ENCODE data around the gene IGDCC3.
"Not testable (repeated sequence)": the region's sequence is repeated elsewhere in the genome, so short reads cannot be mapped to it uniquely, and the experiment has no call there.

Gene IGDCC3

DNA sequence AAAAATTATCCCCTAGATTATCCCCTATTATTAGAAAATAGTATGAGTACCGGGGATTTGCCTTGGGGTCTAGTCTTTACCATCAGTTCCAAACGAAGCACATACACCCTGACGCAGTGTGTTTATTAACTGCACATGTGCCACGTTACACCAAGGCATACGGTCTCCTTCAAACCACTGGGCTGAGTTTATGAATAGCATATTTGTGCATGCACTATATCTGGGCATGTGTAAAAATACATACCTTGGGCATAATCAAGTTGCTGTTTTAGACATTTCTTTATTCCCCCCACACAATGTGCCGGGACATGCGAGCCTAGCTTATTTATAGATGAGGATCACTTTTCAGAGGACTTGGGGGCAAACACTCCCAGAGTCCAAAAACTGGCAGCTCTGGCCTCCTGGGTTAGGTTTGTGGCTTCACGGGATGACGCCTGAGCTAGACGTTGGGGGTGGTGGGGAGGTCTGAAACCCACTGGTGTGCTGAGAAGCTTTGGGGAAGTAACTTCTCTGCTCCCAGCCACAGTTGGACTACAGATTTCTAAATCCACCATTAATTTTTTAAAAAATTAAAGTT, 28.7 kb upstream of the IGDCC3 start:
- DNase-seq (ENCODE audit: low spot score), result no peak

DNA sequence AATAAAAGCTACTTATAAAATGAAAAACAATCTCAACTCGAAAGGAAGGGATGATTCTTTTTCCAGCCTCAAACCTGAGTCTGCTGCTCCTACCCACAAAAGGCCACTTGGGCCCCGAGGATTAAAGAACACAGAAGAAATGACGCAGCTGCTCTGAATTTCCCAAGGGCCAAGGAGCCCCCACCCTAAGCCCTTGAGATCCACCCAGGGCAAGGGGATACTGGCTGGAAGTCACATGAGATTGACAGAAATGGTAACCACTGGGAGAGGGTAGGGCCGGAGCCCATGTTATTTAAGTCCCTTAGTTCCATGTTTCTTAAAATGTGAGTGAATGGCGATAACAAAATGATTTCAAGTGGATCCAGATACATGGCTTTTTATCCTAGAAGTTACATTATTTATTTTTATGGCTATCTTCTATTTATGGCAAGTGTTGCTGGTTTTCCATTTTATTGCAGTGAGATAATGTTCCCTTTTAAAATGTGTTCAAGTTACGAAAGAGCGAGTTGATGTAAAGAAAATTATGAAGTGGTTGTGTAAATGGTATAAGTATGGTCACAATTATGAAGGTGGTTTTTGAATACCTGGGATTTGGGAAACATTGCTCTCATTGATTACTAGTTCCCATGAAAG, 28.1 kb upstream of the IGDCC3 start:
- DNase-seq (ENCODE audit: low spot score), result no peak

DNA sequence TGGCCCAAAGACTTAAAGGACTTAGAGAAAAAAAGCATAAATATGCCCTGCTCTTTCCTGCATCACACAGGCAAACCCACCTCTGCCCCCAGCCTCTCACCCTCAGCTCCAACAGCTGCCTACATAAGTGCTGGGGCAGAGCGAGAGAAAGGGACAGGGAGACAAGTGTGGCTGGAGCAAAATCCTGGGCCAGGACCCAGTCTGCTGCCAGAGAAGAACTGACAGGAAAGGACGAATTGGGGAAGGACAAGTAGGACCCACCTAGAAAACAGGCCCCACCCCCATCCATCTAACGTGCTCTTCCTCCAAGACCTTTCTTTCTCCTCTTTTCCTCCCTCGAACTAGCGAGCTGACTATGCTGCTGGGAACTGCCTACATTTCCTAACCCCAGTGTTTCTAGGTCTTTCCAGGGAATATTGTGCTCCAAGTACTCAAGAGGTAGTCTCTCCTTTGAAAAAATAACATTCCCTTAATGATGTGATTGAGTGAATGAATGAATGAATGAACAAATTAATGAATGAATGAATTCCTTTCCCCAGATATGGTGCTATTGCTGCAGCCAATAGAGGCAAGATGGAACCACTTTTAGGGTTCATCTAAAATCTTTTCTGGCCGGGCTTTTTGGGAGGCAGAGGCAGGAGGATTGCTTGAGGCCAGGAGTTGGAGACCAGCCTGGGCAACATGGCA, 26.5 kb upstream of the IGDCC3 start:
- DNase-seq (ENCODE audit: low spot score), result peak; percentile 66

DNA sequence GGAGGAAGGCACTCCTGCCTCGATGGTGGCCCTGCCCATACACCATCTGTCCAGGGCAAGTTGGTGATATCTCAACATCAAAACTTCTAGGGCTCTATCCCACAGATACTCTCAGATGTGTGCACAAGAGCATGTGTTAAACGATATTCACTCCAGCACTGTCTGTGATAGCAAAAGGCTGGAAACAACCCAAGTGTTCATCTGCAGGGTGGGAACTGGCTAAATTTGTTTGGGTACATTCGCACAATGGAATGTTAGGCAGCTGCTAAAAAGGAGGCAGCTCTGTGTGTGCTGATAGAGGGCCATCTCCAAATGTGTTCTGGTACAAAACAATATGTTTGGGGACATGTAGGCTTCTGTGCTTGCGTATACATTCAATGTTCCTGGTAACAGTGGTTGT, 25.2 kb upstream of the IGDCC3 start:
- DNase-seq (ENCODE audit: low spot score), result no peak

DNA sequence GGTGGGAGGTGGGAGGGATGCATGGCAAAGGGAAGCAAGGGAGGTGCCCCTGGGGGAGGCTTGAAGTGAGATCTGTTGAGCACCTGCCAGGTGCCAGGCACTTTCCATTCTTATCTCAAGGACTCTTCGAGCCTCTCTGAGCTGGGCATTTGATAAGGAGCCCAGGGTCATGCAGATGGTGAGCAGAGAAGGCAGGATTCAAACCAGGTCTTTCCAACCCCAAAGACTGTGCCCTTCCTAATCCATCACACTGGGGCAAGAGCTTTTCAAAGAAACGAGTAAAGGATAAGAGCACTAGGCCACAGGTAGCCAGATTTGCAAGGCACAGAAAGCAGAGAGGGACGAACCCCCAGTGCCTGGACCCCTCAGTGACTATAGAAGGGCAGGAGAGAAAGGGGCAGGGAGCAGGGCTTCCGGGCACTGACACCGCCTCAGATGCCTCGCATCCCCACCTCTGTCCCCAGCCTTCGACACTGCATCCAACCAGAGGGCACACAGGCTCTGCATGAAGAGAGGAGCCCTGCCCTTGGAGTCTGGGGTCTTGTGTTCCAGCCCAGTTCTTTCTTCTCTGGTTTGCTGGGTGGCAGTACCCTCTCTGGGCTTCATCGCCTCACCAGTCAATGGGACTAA, 23.9 kb upstream of the IGDCC3 start:
- no peak for DNase-seq (ENCODE audit: low spot score)

DNA sequence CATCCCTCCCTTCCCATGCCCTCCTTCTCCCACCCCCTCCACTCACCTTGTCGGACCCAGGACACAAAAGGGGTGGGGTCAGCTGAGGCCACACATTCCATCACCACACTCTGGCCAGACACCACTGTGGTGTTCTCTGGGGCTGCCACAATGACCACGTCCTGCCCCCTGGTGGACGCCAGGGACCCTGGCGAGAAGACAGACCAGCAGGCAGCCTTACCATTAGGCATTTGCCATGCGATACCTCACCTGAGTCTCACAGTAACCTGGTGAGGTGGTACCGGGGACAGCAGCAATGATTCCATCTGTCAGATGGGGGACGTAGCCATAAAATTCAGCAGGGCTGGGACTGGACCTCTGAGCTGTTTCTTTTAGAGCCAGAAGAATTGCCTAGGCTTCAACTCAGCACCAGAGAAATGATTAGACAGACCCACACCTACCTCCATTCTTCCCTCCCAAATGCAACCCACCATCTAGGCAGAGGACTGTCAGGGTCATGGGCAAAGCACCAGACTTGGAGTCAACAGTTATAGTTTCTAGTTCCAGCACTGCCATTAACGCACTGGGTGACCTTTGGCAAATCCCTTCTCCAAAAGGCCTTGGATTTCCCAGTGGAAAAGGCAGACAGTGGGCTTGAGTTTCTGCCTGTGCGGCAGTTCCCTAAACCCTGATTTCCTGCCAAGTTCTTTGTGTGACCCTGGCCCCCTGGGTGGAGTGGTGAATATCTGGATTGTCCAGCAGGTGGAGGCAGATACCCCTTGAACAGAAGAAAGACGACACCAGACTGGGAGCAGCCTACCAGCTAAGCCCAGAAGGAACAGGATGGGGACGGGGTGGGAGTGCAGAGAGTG, 23.2 kb upstream of the IGDCC3 start:
- peak; percentile 98 for DNase-seq (ENCODE audit: low spot score)

DNA sequence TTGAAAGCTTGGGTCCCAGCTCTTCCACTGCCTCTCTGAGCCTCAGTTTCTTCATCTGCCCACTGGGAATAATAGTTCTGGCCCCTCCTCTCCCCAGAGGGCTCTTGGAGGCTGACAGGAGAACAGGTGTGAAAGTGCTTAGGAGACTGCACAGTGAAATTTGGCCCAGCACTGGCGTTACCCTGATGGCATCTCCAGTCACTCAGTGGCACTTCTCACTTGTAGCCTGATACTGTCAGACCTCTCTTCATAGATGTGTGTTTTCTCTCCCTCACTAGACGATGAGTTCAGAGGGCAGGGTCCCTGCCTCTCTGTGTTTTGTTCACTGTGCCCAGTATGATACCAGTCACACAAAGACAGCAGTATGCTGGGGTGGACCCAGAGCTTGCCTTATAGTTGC, 22.2 kb upstream of the IGDCC3 start:
- DNase-seq (ENCODE audit: low spot score), result no peak

DNA sequence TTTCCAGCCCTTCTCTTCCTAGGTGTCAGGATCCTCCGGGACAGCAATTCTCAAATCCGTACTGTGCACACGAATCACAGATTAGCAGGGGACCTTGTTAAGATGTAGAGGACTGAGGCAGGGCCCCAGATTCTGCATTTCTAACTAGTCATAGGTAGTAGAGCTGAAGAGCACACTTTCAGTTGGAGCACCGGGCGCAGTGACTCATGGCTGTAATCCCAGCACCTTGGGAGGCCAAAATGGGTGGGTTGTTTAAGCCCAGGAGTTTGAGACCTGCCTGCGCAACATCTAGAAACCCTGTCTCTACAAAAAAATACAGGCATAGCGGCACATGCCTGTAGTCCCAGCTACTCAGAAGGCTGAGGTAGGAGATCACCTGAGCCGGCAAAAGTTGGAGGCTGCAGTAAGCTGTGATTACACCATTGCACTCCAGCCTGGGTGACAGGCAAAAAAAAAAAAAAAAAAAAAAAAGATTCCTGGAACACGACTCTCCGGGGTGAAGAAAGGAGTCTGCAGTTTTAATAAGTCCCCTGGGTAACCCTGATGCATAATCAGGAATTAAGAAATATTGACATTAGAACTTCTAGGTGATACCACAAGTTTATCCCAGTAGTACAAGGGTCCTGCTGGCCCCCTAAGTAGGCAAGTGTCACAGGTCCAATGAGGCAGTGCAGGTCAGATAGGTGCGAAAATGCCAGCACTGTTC, 21.4 kb upstream of the IGDCC3 start:
- no peak for DNase-seq (ENCODE audit: low spot score)

DNA sequence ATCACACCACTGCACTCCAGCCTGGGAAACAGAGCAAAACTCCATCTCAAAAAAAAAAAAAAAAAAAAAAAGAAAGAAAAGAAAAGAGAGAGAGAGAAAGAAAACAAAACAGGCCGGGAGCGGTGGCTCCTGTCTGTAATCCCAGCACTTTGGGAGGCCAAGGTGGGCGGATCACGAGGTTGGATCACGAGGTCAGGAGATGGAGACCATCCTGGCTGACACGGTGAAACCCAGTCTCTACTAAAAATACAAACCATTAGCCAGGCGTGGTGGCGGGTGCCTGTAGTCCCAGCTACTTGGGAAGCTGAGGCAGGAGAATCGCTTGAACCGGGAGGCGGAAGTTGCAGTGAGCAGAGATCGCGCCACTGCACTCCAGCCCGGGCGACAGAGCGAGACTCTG, 20.7 kb upstream of the IGDCC3 start:
- DNase-seq (ENCODE audit: low spot score), result not testable (repeated sequence)

DNA sequence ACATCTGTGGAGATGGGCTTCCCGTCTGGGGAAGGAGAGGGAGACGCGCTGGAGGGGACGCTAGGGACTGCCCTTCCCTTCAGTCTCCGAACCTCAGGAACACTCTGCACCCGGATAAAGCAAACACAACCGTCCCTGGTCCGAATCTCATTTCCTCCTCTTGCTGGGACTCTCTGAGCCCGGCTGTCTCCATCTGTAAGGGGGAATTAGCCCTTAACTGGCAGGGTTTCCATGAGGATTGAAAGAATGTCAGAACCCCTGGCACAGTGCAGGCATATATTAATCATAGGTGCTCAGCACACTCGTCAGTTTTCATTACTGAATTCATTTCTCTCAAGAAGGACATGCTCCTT, 19.1 kb upstream of the IGDCC3 start:
- no peak for DNase-seq (ENCODE audit: low spot score)

DNA sequence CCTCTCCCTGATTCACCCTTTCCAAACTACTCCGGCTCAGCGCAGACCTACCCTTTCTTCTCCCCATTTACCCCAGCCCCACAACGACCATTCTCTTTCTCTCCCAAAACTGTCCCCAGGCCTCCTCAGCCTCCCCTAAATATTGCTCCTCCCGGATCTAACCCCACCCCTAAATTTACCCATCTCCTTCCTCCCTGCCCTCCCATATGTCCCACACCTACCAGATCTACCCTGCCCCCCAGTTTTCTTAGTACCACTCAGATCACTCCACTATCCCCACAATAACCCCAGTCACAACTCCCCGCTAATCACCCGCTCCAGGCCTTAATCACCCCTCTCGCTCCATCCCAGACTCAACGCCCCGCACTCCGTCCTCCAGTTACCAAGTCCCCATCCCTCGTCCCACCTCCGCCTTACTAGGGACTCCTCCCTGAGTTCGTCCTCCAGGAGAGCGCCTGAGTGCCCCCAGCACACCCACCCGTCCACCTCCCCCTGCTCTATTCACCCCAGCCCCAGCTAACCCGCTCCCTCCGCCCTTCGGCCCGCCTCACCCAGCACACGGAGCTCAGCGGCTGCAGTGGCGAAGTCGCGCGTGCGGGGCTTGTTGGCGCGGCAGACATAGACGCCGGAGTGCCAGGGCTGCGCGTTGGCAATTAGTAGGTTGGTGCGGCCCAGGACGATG, 18.6 kb upstream of the IGDCC3 start:
- DNase-seq (ENCODE audit: low spot score), result no peak

DNA sequence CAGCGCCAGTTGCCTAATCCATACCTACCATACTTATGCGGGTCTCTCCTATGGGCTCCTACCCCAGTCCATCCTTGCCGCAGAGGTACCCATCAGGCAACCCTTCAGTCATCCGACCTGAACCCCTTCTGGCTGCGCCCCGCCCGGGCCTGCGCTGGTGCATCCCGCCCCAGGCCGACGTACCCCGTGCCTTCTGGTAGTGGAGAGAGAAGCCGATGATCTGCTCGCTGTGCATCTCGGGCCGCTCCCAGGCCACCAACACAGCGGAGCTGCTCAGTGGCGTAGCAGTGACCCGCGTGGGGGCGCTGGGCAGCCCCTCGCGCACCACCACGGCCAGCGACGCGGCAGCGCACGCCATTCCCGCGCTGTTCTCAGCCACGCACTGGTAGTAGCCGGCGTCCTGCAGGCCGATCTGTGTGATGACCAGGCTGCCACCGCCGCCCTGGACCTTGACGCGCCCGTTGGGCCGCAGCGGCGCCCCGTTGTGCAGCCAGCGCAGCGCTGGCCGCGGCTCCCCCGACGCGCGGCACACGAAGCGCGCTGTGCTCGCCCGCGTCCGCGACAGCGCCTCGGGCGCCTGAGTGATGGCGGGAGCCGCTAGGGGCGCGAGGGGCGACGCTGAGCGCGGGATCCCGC, 17.9 kb upstream of the IGDCC3 start:
- DNase-seq (ENCODE audit: low spot score), result peak; percentile 76

DNA sequence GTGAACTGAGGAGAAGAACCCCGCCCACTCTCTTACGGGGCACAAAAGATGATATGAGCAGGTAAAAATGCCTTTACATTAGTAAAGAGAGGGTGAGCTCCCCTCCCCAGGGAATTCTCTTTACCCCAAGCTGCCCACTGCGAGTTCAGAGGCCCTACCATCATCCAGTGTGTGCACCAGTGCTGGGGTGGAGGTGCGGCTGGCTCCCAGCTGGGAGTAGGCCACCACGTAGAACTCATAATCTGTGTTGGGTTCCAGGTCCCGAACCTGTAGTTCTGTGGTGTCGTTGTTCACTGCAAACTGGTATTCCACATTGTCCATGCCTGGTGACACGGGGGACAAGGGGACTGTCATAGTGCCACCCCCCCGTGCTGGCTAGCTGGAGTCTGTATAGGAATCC, 17.1 kb upstream of the IGDCC3 start:
- no peak for DNase-seq (ENCODE audit: low spot score)

DNA sequence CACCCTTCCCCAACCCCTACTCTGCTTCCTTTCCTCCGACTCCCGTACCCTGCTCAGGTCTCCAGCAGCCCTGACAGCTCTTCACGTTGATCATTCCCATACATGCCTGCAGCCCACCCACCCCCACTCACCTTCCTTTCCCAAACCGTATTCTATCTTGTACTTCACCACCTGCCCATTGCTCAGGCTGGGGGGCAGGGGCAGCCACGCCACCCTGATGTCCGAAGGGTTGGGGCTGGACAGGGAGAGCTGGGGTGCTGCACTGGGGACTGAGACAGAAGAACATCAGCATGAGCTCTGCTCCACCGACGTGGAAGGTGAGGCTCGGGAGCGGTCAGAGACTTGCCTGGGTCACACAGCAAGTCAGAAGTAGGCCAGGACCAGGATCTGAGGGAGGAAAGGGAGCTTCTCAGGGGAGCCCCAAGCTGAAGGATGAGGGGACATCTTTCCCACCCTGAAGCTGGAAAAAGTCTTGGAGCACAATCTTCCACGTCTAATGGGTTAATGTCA, 16.5 kb upstream of the IGDCC3 start:
- no peak for DNase-seq (ENCODE audit: low spot score)

DNA sequence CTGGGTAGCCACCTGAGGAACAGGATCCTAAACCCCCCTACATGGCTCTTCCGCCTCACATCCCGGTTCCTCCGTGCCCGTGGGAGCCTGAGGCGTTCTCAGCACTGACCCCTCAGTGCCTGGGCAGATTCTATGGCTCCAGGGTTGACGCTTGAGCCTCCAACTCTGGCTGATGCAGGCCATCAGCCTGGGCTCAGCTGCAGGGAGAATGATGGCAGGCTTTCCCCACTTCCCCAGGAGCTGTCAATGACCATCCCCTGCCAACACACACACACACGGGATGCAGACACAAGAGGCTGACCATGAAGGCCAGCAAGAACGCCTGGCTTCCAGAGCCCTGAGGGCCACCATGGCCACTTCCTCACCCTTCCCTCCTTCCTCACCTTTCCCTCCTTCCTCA, 15.8 kb upstream of the IGDCC3 start:
- no peak for DNase-seq (ENCODE audit: low spot score)

DNA sequence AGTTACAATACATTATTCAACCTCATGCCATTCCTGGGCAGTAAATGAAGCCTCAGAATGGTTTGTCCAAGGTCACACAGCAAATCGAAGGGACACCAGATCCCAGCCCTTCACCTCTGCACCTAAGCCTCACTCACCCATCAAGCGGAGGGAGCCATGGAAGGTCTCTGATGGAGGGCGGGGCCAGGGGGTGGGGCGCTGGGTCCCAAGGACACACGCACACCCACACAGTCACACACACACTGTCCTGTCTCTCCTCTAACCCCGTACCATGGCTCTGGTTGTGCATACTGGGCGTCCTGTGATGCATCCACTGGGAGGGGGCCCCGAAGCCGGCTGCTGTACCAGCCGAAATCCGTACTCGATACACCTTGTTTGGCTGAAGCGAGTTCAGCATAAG, 15.3 kb upstream of the IGDCC3 start:
- no peak for DNase-seq (ENCODE audit: low spot score)

DNA sequence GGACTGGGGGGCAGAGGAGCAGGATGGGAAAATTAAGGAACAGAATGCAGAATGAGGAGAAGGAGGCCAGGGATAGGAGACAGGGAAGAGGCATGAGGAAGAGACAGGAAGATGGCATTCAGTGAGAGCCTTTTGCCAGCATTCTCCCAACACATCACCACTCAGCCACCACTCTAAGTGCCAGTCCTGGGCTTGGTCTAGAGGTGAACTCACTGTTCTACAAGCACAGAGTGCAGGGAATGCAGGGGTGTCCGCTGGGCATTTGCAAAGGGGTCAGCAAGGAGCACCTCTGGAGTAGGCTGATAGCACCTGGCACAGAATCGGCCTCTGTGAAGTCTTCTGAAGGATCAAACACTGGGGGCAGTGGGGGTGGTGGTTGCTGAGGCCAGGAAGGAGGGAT, 14.6 kb upstream of the IGDCC3 start:
- no peak for DNase-seq (ENCODE audit: low spot score)

DNA sequence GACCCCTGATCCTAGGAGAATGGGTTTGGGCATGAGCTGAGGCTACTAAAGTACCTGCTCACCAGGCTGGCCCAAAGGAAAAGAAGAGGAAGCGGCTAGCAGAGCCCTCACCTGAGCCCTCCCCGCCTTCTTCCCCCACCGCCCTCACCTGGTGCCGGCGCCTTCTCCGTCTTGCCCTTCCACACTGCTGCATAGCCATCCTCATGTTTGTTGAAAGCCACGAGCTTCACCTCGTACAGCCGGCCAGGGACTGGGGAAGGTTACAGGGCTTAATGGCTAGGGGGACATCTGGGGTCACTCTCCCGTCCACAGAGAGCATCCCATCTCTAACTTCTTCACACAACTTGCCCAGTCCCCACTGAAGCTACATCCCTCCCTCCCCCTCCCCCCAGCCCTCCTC, 13.9 kb upstream of the IGDCC3 start:
- DNase-seq (ENCODE audit: low spot score), result no peak

DNA sequence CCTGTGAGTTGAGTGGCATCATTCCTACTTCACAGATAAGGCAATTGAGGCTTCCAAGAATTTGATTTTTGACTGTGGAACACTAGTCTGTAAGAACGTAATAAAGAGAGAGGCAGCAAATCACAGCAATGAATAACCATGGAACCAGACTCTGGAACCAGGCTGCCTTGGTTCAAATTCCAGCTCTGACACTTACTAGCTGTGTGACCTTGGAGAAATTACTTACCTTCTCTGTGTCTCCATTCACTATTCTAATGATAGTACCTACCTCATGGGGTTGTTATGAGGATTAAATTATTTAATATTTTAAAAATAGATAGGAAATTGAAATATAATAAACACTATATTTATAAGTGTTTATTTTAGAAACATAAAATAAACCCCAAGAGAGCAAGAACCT, 12.6 kb upstream of the IGDCC3 start:
- no peak for DNase-seq (ENCODE audit: low spot score)

DNA sequence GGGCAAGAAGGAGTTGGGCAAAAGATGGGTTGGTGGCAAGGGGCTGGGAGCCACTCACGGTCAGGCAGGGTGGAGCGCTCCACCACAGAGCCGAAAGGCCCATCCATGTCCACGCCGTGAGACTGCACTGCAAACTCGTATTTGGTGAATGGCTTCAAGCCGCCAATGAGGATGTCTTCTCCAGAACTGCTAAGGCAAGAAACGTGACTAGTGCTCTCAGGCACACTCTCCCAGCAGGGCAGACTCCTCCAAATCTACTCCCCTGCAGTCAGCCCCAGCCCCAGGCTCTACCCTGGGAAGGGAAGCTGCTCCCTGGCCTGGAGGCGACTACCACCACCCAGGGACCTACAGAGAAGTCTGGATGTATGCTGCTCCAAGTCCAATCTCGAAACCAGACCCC, 11.4 kb upstream of the IGDCC3 start:
- no peak for DNase-seq (ENCODE audit: low spot score)
